Measurements from ENCODE around the gene UPK2.

UPK2 gene

GRCh38 chr11:118997627-118998387 is 41.7 kb downstream of the UPK2 start, which contains the start of gene CENATAC:
TSS of gene CENATAC (plus strand) at chr11:118998138. CDS start at chr11:118998198, 60 bp downstream.
- Histone ChIP-seq H3K9ac (ENCODE audit: low read length) (peak within 1 kb of the TSS; percentile 93), H4K20me1 (ENCODE audit: insufficient read depth, low read length) (no peaks in the 10 kb centered on the region), H3K27ac (ENCODE audit: low read depth, low read length, poor library complexity, severe bottlenecking) (peak within 1 kb of the TSS; percentile 37), H2AFZ (ENCODE audit: low read length) (no peak within 1 kb of the TSS), H3K36me3 (ENCODE audit: insufficient read depth, low read length) (peaks cover 33% of the 10 kb centered on the region), H3K4me1 (ENCODE audit: insufficient read depth, low read length, severe bottlenecking) (peaks cover 21% of the 10 kb centered on the region), H3K4me2 (ENCODE audit: low read length) (peak within 1 kb of the TSS; percentile 94), H3K9me2 (ENCODE audit: low read depth, low read length) (no peaks in the 10 kb centered on the region), H3K4me3 (ENCODE audit: low read depth, low read length, poor library complexity, severe bottlenecking) (peak within 1 kb of the TSS; percentile 86), H3K27me3 (ENCODE audit: insufficient read depth, low read length) (no peaks in the 10 kb centered on the region), H3K9me3 (ENCODE audit: low read length) (no peaks in the 10 kb centered on the region), H3K79me2 (ENCODE audit: insufficient read depth, low read length) (peaks cover 4% of the 10 kb centered on the region; the same call in 1 of the 2 replicates), H3F3A (ENCODE audit: insufficient read depth, low read length) (no peaks in the 10 kb centered on the region)
- TF ChIP-seq EZH2 (IDR thresholded peaks at IDR 0.05; ENCODE audit: borderline replicate concordance, low read length), result no peak
- TF ChIP-seq, protein P1, sequence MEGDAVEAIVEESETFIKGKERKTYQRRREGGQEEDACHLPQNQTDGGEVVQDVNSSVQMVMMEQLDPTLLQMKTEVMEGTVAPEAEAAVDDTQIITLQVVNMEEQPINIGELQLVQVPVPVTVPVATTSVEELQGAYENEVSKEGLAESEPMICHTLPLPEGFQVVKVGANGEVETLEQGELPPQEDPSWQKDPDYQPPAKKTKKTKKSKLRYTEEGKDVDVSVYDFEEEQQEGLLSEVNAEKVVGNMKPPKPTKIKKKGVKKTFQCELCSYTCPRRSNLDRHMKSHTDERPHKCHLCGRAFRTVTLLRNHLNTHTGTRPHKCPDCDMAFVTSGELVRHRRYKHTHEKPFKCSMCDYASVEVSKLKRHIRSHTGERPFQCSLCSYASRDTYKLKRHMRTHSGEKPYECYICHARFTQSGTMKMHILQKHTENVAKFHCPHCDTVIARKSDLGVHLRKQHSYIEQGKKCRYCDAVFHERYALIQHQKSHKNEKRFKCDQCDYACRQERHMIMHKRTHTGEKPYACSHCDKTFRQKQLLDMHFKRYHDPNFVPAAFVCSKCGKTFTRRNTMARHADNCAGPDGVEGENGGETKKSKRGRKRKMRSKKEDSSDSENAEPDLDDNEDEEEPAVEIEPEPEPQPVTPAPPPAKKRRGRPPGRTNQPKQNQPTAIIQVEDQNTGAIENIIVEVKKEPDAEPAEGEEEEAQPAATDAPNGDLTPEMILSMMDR (IDR thresholded peaks at IDR 0.05; ENCODE audit: low read length), result no peak

DNA sequence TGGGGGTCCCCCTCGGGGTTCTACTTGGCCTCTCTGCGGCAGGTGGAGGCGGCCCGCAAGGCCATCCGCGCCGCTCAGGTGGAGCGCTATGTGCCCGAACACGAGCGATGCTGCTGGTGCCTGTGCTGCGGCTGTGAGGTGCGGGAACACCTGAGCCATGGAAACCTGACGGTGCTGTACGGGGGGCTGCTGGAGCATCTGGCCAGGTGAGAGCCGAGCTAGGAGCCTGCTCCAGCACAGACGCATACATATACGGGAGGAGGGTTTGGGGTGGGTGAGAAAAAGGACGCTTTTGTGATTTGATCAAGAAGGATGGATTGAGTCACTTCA is 42.3 kb downstream of the UPK2 start:
- peak overlapping the region; percentile 94 for H3K4me2 ChIP-seq (ENCODE audit: low read length)
- H3K9me3 ChIP-seq (ENCODE audit: low read length), result no peaks in the 10 kb centered on the region
- no peak overlapping the region for H3K27ac ChIP-seq (ENCODE audit: low read depth, low read length, poor library complexity, severe bottlenecking)
- H3K4me1 ChIP-seq (ENCODE audit: insufficient read depth, low read length, severe bottlenecking), result peaks cover 21% of the 10 kb centered on the region
- no peaks in the 10 kb centered on the region for H3K9me2 ChIP-seq (ENCODE audit: low read depth, low read length)
- H3F3A ChIP-seq (ENCODE audit: insufficient read depth, low read length), result no peaks in the 10 kb centered on the region
- no peak overlapping the region for H2AFZ ChIP-seq (ENCODE audit: low read length)
- peak overlapping the region; percentile 86 for H3K4me3 ChIP-seq (ENCODE audit: low read depth, low read length, poor library complexity, severe bottlenecking)
- TF ChIP-seq, protein P1 (IDR thresholded peaks at IDR 0.05; ENCODE audit: low read length), result no peak
- no peak for TF ChIP-seq EZH2 (IDR thresholded peaks at IDR 0.05; ENCODE audit: borderline replicate concordance, low read length)
- peak overlapping the region; percentile 93 for H3K9ac ChIP-seq (ENCODE audit: low read length)
- no peaks in the 10 kb centered on the region for H3K27me3 ChIP-seq (ENCODE audit: insufficient read depth, low read length)
- H4K20me1 ChIP-seq (ENCODE audit: insufficient read depth, low read length), result no peaks in the 10 kb centered on the region
- peaks cover 4% of the 10 kb centered on the region; the same call in 1 of the 2 replicates for H3K79me2 ChIP-seq (ENCODE audit: insufficient read depth, low read length)
- peaks cover 36% of the 10 kb centered on the region for H3K36me3 ChIP-seq (ENCODE audit: insufficient read depth, low read length)

GRCh38 chr11:118998822-118999221 is 42.7 kb downstream of the UPK2 start:
- Histone ChIP-seq H3K9me2 (ENCODE audit: low read depth, low read length) (no peaks in the 10 kb centered on the region), H3K4me1 (ENCODE audit: insufficient read depth, low read length, severe bottlenecking) (peaks cover 21% of the 10 kb centered on the region), H3F3A (ENCODE audit: insufficient read depth, low read length) (no peaks in the 10 kb centered on the region), H3K4me3 (ENCODE audit: low read depth, low read length, poor library complexity, severe bottlenecking) (peak overlapping the region; percentile 86), H3K79me2 (ENCODE audit: insufficient read depth, low read length) (peaks cover 4% of the 10 kb centered on the region; the same call in 1 of the 2 replicates), H3K9ac (ENCODE audit: low read length) (peak overlapping the region; percentile 93), H2AFZ (ENCODE audit: low read length) (no peak overlapping the region), H3K27me3 (ENCODE audit: insufficient read depth, low read length) (no peaks in the 10 kb centered on the region), H3K4me2 (ENCODE audit: low read length) (peak overlapping the region; percentile 94), H3K36me3 (ENCODE audit: insufficient read depth, low read length) (peaks cover 38% of the 10 kb centered on the region), H3K27ac (ENCODE audit: low read depth, low read length, poor library complexity, severe bottlenecking) (no peak overlapping the region), H3K9me3 (ENCODE audit: low read length) (no peaks in the 10 kb centered on the region), H4K20me1 (ENCODE audit: insufficient read depth, low read length) (no peaks in the 10 kb centered on the region)
- TF ChIP-seq EZH2 (IDR thresholded peaks at IDR 0.05; ENCODE audit: borderline replicate concordance, low read length), result no peak
- TF ChIP-seq, protein P1 (IDR thresholded peaks at IDR 0.05; ENCODE audit: low read length), result no peak

All from OCI-LY1 (cell line).